PC-9 (cell line): ENCODE data around the gene KRCC1.

Source experiments
- EZH2 ChIP-seq: fragments of 200-600 bp; sonication (generic); IDR thresholded peaks from 2 replicates; pipeline ENCODE4 v1.8.0; 2017; ENCODE audit warnings: antibody characterized with exemption, low read depth
- TF ChIP-seq, protein P1 (sequence below): fragments of 200-600 bp; sonication (generic); conservative IDR thresholded peaks from 2 replicates; pipeline ENCODE4 v1.6.1; 2017; ENCODE audit warnings: mixed run types, antibody characterized with exemption, mild to moderate bottlenecking, moderate library complexity

DNA sequence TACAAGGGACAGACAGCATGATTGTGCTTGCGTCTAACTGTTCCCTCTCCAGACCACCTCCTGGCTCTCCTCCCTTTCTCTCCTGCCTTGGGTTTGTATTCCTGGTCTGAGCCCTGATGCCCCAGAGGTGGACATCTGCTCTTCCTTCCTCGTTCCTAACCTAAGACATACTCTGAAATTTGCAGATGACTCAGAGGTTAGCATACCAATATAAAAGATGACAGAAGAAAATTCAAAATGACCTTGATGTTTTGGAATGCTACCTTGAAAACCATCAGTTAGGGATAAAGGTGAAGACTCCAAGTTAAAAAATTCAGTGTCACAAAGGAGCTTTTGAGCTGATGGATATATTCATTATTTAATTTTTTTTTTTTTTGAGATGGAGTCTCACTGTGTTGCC lies 25.0 kb upstream of the KRCC1 start:
- TF ChIP-seq, protein P1, sequence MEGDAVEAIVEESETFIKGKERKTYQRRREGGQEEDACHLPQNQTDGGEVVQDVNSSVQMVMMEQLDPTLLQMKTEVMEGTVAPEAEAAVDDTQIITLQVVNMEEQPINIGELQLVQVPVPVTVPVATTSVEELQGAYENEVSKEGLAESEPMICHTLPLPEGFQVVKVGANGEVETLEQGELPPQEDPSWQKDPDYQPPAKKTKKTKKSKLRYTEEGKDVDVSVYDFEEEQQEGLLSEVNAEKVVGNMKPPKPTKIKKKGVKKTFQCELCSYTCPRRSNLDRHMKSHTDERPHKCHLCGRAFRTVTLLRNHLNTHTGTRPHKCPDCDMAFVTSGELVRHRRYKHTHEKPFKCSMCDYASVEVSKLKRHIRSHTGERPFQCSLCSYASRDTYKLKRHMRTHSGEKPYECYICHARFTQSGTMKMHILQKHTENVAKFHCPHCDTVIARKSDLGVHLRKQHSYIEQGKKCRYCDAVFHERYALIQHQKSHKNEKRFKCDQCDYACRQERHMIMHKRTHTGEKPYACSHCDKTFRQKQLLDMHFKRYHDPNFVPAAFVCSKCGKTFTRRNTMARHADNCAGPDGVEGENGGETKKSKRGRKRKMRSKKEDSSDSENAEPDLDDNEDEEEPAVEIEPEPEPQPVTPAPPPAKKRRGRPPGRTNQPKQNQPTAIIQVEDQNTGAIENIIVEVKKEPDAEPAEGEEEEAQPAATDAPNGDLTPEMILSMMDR = no peak
- TF ChIP-seq EZH2 = no peak
